Parathyroid adenoma (tissue), 2 donors: Measurements from ENCODE around the gene EIF4H.

Experiments used
- H2AFZ ChIP-seq: fragments of 300-600 bp; sonication (generic); one replicate; pipeline ENCODE4 v1.7.0; 2017; ENCODE audit warnings: antibody characterized with exemption, mild to moderate bottlenecking
- H3K27ac ChIP-seq: fragments of 300-600 bp; sonication (generic); one replicate; pipeline ENCODE4 v1.7.0; 2017
- H3K27me3 ChIP-seq: fragments of 300-600 bp; sonication (generic); one replicate; pipeline ENCODE4 v1.7.0; 2017; ENCODE audit warnings: low read length; ENCODE audit not compliant: control insufficient read depth, insufficient read depth
- H3K36me3 ChIP-seq: fragments of 300-600 bp; sonication (generic); one replicate; pipeline ENCODE4 v1.7.0; 2017; ENCODE audit warnings: low read length; ENCODE audit not compliant: control insufficient read depth, insufficient read depth
- H3K4me1 ChIP-seq: fragments of 300-600 bp; sonication (generic); one replicate; pipeline ENCODE4 v1.7.0; 2017; ENCODE audit warnings: control low read depth
- H3K4me2 ChIP-seq: fragments of 300-600 bp; sonication (generic); one replicate; pipeline ENCODE4 v1.7.0; 2017; ENCODE audit warnings: low read length
- H3K4me3 ChIP-seq: fragments of 300-600 bp; sonication (generic); one replicate; pipeline ENCODE4 v1.7.0; 2017; ENCODE audit warnings: low read depth, low read length
- H3K79me2 ChIP-seq: fragments of 300-600 bp; sonication (generic); one replicate; pipeline ENCODE4 v1.7.0; 2017; ENCODE audit warnings: control low read depth
- H3K9ac ChIP-seq: fragments of 300-600 bp; sonication (generic); one replicate; pipeline ENCODE4 v1.7.0; 2017; ENCODE audit warnings: mild to moderate bottlenecking
- H3K9me3 ChIP-seq: fragments of 300-600 bp; sonication (generic); one replicate; pipeline ENCODE4 v1.7.0; 2017; ENCODE audit warnings: low read length; ENCODE audit not compliant: control insufficient read depth
- TF ChIP-seq, protein P1 (sequence below): fragments of 300-600 bp; sonication (generic); IDR thresholded peaks from one replicate; pipeline ENCODE4 v1.7.0; 2017; ENCODE audit warnings: antibody characterized with exemption, mild to moderate bottlenecking
- donor health status: primary hyperparathyroidism.

EIF4H gene

DNA sequence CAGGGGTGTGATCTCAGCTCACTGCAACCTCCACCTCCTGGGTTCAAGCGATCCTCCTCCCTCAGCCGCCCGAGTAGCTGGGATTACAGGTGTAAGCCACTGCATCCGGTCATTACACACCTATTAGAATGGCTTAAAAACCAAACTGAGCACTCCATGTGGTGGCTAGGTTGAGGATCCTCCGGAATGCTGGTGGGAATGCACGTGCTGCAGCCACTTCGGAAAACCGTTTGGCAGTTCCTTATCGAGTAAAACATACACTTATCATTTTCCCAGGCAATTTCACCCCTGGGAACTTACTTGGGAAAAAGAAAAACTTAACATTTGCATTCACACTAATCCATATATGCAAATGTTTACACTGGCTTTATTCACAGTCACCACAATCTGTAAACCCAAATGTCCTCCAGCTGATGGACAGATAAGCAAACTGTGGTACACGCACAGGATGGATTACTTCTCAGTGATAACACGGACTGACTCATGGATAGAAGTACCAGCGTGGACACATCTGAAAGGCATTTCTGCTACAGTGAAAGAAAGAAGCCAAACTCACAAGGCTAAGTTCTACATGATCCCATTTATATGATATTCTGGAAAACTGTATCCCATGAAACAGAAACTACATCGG, 59.6 kb downstream of the EIF4H start:
- Histone ChIP-seq H3K27ac (no peak overlapping the region), H2AFZ (no peak overlapping the region), H3K9ac (no peak overlapping the region), H3K79me2 (no peaks in the 10 kb centered on the region), H3K4me1 (no peaks in the 10 kb centered on the region), H3K27me3 (no peaks in the 10 kb centered on the region), H3K36me3 (no peaks in the 10 kb centered on the region), H3K4me2 (no peak overlapping the region), H3K4me3 (no peak overlapping the region), H3K9me3 (no peaks in the 10 kb centered on the region)
- TF ChIP-seq, protein P1, sequence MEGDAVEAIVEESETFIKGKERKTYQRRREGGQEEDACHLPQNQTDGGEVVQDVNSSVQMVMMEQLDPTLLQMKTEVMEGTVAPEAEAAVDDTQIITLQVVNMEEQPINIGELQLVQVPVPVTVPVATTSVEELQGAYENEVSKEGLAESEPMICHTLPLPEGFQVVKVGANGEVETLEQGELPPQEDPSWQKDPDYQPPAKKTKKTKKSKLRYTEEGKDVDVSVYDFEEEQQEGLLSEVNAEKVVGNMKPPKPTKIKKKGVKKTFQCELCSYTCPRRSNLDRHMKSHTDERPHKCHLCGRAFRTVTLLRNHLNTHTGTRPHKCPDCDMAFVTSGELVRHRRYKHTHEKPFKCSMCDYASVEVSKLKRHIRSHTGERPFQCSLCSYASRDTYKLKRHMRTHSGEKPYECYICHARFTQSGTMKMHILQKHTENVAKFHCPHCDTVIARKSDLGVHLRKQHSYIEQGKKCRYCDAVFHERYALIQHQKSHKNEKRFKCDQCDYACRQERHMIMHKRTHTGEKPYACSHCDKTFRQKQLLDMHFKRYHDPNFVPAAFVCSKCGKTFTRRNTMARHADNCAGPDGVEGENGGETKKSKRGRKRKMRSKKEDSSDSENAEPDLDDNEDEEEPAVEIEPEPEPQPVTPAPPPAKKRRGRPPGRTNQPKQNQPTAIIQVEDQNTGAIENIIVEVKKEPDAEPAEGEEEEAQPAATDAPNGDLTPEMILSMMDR: no peak

DNA sequence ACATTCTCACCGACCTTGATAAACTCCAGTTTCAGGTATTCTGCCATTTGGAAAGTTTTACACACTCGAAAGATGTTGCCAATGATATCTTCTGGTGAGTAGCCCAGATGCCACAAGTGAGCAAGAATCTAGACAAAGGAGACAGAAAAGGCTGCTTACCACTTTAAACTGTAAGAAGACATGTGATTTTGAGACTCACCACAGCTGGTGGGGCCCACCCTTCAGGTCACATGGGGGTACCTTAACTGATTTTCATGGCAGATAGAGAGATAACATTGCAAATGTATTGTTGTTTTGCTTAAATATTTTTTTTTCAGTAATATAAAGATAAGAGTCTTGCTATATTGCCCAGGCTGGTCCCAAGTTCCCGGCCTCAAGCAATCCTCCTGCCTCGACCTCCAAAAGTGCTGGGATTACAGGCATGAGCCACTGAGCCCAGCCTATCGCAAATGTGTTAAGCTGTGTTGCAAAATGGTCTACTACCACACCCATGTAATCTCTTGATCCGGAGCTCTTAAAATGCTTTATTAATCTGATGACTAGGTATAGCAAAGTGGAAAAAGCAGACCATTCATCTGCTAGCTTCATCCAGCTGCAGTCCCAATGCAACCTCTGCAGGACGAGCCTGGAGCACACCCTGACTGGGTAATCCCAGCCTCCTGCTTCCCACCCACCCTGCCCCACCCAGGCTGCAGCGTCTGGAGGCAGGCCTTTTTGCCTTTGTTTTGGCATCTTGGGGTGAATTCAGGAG, 61.5 kb downstream of the EIF4H start:
- no peaks in the 10 kb centered on the region for H3K79me2 ChIP-seq
- no peak overlapping the region for H3K9ac ChIP-seq
- no peak overlapping the region for H3K4me2 ChIP-seq
- TF ChIP-seq, protein P1: no peak
- H3K27me3 ChIP-seq: no peaks in the 10 kb centered on the region
- no peaks in the 10 kb centered on the region for H3K4me1 ChIP-seq
- H3K4me3 ChIP-seq: no peak overlapping the region
- no peaks in the 10 kb centered on the region for H3K9me3 ChIP-seq
- H3K36me3 ChIP-seq: no peaks in the 10 kb centered on the region
- H3K27ac ChIP-seq: no peak overlapping the region
- H2AFZ ChIP-seq: no peak overlapping the region

DNA sequence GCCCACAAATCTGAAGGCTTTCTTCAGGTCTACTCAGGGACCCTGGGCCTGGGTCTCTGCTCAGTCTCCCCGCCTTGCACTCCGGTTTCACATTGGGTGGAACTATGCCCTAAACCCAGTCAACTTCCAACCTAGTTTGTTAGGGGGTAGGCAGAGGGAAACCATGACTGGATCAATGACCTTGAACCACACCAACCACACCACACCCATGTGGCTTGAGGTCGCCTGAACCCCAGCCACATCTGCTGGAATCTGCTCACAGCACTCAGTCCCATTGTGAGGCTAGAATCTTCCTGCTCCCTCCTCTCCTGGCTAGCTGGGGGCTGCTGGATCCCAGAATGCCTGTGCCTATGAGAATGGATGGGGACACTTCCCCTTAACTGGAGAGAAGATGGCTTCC, 62.1 kb downstream of the EIF4H start:
- H3K4me2 ChIP-seq: no peak overlapping the region
- no peaks in the 10 kb centered on the region for H3K79me2 ChIP-seq
- no peaks in the 10 kb centered on the region for H3K36me3 ChIP-seq
- no peak overlapping the region for H2AFZ ChIP-seq
- H3K27me3 ChIP-seq: no peaks in the 10 kb centered on the region
- no peaks in the 10 kb centered on the region for H3K4me1 ChIP-seq
- TF ChIP-seq, protein P1: no peak
- no peaks in the 10 kb centered on the region for H3K9me3 ChIP-seq
- no peak overlapping the region for H3K9ac ChIP-seq
- H3K27ac ChIP-seq: no peak overlapping the region
- H3K4me3 ChIP-seq: no peak overlapping the region

DNA sequence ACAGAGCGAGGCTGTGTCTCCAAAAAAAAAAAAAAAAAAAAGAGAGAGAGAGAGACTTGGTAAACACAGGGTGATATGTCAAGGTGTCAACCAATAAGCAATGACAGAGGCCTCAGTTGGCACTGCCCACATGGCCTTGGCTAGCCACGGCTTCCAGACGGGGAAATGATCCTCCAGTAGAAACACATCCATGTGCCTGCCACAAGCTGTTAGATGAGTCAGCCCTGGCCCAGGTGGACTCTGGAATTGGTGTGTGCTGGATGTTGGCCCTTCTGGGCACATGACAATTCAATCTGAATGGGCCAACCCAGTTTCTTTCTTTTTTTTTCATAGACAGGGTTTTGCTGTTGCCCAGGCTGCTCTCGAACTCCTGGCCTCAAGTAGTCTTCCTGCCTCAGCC, 66.3 kb downstream of the EIF4H start:
- H2AFZ ChIP-seq: no peak overlapping the region
- H3K4me3 ChIP-seq: no peak overlapping the region
- H3K9me3 ChIP-seq: no peaks in the 10 kb centered on the region
- no peaks in the 10 kb centered on the region for H3K79me2 ChIP-seq
- TF ChIP-seq, protein P1: no peak
- H3K4me1 ChIP-seq: no peaks in the 10 kb centered on the region
- no peaks in the 10 kb centered on the region for H3K36me3 ChIP-seq
- H3K27me3 ChIP-seq: no peaks in the 10 kb centered on the region
- H3K27ac ChIP-seq: no peak overlapping the region
- H3K9ac ChIP-seq: no peak overlapping the region
- H3K4me2 ChIP-seq: no peak overlapping the region

DNA sequence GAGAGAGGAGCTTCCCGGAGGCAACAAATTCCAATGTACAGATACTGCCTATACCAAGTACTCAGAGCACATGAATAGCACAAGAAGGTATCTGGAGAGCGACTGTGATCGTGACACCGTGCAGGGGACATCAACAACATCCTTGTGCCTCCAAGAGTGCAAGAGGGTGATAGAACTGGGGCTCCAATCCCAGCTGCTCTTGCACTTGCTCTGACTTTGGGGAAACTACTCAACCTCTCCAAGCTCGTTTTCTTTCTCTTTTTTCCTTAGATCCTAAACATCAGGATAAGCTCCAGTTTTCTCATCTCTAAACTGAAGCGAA, 67.9 kb downstream of the EIF4H start:
- no peak overlapping the region for H3K4me3 ChIP-seq
- H2AFZ ChIP-seq: no peak overlapping the region
- no peak overlapping the region for H3K4me2 ChIP-seq
- no peaks in the 10 kb centered on the region for H3K9me3 ChIP-seq
- no peaks in the 10 kb centered on the region for H3K4me1 ChIP-seq
- no peak overlapping the region for H3K27ac ChIP-seq
- TF ChIP-seq, protein P1: no peak
- no peak overlapping the region for H3K9ac ChIP-seq
- H3K79me2 ChIP-seq: no peaks in the 10 kb centered on the region
- H3K27me3 ChIP-seq: no peaks in the 10 kb centered on the region
- no peaks in the 10 kb centered on the region for H3K36me3 ChIP-seq
